Liver (tissue), 9 donors: ENCODE results near the gene DMRT1. TPM values are rescaled to one million over a fixed set of nuclear protein-coding genes. Genes with fewer than 3 reads are reported as not detected.
A peak's percentile ranks its signal among the peaks of the same experiment; 100 is the strongest.

Experiments used
- DNase-seq: peaks from one replicate; pipeline ENCODE4 v3.0.0-alpha.2; 2017; ENCODE audit warnings: low spot score
- H3K27ac ChIP-seq, 2 donors: one replicate each; pipeline ENCODE4 v1.7.0; 2013; ENCODE audit warnings: inconsistent platforms in 2 of 2, low read length in 2 of 2, control low read depth in 1 of 2, low read depth in 1 of 2, mild to moderate bottlenecking in 1 of 2
- H3K27me3 ChIP-seq, 4 donors: one replicate each; pipeline versions ENCODE4 v1.6.1 to v1.7.0; 2013; ENCODE audit warnings: low read length in 3 of 4, inconsistent platforms in 1 of 4, mild to moderate bottlenecking in 1 of 4, moderate library complexity in 1 of 4; ENCODE audit not compliant: control insufficient read depth in 4 of 4, insufficient read depth in 4 of 4
- H3K36me3 ChIP-seq, 4 donors: one replicate each; pipeline versions ENCODE4 v1.6.1 to v1.7.0; 2013; ENCODE audit warnings: low read length in 3 of 4, mild to moderate bottlenecking in 3 of 4, low read depth in 1 of 4, moderate library complexity in 1 of 4; ENCODE audit not compliant: control insufficient read depth in 4 of 4, insufficient read depth in 3 of 4
- H3K4me1 ChIP-seq, 4 donors: one replicate each; pipeline versions ENCODE4 v1.6.1 to v1.7.0; 2013; ENCODE audit warnings: low read length in 3 of 4, mild to moderate bottlenecking in 3 of 4, moderate library complexity in 1 of 4; ENCODE audit not compliant: control insufficient read depth in 4 of 4, insufficient read depth in 4 of 4
- H3K4me3 ChIP-seq, 3 donors: one replicate each; pipeline versions ENCODE4 v1.6.1 to v1.7.0; 2013; ENCODE audit warnings: low read length in 3 of 3, control low read depth in 1 of 3, low read depth in 1 of 3, mild to moderate bottlenecking in 1 of 3
- H3K9ac ChIP-seq, 2 donors: one replicate each; pipeline ENCODE4 v1.7.0; 2013; ENCODE audit warnings: low read length in 2 of 2, mild to moderate bottlenecking in 2 of 2, moderate library complexity in 2 of 2, control low read depth in 1 of 2, low read depth in 1 of 2
- H3K9me3 ChIP-seq, 4 donors: one replicate each; pipeline versions ENCODE4 v1.6.1 to v1.7.0; 2013; ENCODE audit warnings: low read length in 3 of 4; ENCODE audit not compliant: control insufficient read depth in 4 of 4
- ATF3 ChIP-seq: IDR thresholded peaks from 2 replicates; pipeline ENCODE4 v1.6.1; 2016; ENCODE audit warnings: antibody characterized with exemption
- CTCF ChIP-seq: fragments of 150-350 bp; IDR thresholded peaks from 2 replicates; pipeline ENCODE4 v1.5.1; 2017; ENCODE audit warnings: improper control_type of control experiment, low read depth, low read length; ENCODE audit not compliant: missing input control
- EGR1 ChIP-seq, 2 donors: IDR thresholded peaks; 2 replicates each; pipeline ENCODE4 v1.6.1; 2016 to 2018; ENCODE audit warnings: antibody characterized with exemption in 2 of 2, low read depth in 2 of 2
- FOXA1 ChIP-seq: IDR thresholded peaks from 2 replicates; pipeline ENCODE4 v1.6.1; 2016; ENCODE audit warnings: antibody characterized with exemption
- FOXA2 ChIP-seq: IDR thresholded peaks from 2 replicates; pipeline ENCODE4 v1.6.1; 2016; ENCODE audit warnings: antibody characterized with exemption
- GABPA ChIP-seq, 2 donors: IDR thresholded peaks in 1 of 2; conservative IDR thresholded peaks in 1 of 2; 2 replicates each; pipeline ENCODE4 v1.6.1; 2016; ENCODE audit warnings: antibody characterized with exemption in 2 of 2, mild to moderate bottlenecking in 1 of 2, moderate library complexity in 1 of 2
- HNF4A ChIP-seq, 2 donors: conservative IDR thresholded peaks; 2 replicates each; pipeline ENCODE4 v1.6.1; 2016; ENCODE audit warnings: antibody characterized with exemption in 2 of 2, mild to moderate bottlenecking in 2 of 2
- HNF4G ChIP-seq: IDR thresholded peaks from 2 replicates; pipeline ENCODE4 v1.6.1; 2016; ENCODE audit warnings: antibody characterized with exemption
- JUND ChIP-seq, 2 donors: IDR thresholded peaks; 2 replicates each; pipeline ENCODE4 v1.6.1; 2016; ENCODE audit warnings: antibody characterized with exemption in 2 of 2
- MAX ChIP-seq: IDR thresholded peaks from 2 replicates; pipeline ENCODE4 v1.6.1; 2016; ENCODE audit warnings: antibody characterized with exemption
- NR2F2 ChIP-seq: IDR thresholded peaks from 2 replicates; pipeline ENCODE4 v1.6.1; 2016; ENCODE audit warnings: antibody characterized with exemption
- RAD21 ChIP-seq, 2 donors: IDR thresholded peaks; 2 replicates each; pipeline ENCODE4 v1.6.1; 2016; ENCODE audit warnings: antibody characterized with exemption in 2 of 2, mild to moderate bottlenecking in 2 of 2
- REST ChIP-seq: IDR thresholded peaks from 2 replicates; pipeline ENCODE4 v1.6.1; 2016; ENCODE audit warnings: antibody characterized with exemption, mild to moderate bottlenecking
- RXRA ChIP-seq, 2 donors: IDR thresholded peaks; 2 replicates each; pipeline ENCODE4 v1.6.1; 2017 to 2018; ENCODE audit warnings: antibody characterized with exemption in 2 of 2, mild to moderate bottlenecking in 1 of 2
- SP1 ChIP-seq: IDR thresholded peaks from 2 replicates; pipeline ENCODE4 v1.6.1; 2018; ENCODE audit warnings: antibody characterized with exemption, mild to moderate bottlenecking
- TAF1 ChIP-seq: conservative IDR thresholded peaks from 2 replicates; pipeline ENCODE4 v1.6.1; 2016; ENCODE audit warnings: antibody characterized with exemption, mild to moderate bottlenecking
- YY1 ChIP-seq: IDR thresholded peaks from 2 replicates; pipeline ENCODE4 v1.6.1; 2016; ENCODE audit warnings: antibody characterized with exemption, mild to moderate bottlenecking
- ZBTB33 ChIP-seq: IDR thresholded peaks from 2 replicates; pipeline ENCODE4 v1.6.1; 2016; ENCODE audit warnings: antibody characterized with exemption
- WGBS: extraction: QIAGEN DNeasy Blood & Tissue Kit; methylation state at CpG from one replicate; pipeline ENCODE4 v1.1.7; 2013; 5-methylcytosine and 5-hydroxymethylcytosine counted together
- polyA plus RNA-seq, 2 donors: library from polyadenylated mRNA; stranded (reverse) in 1 of 2; unstranded in 1 of 2; fragments of 200-250 nt in 1 of 2; fragments of >200 nt in 1 of 2; fragmentation: Nextera tagmentation in 1 of 2; extraction: Ambion mirVana in 1 of 2; gene quantifications; one replicate each; pipeline versions ENCODE4 v1.2.1 to v1.2.3, GENCODE V29; 2013 to 2015
- total RNA-seq, 2 donors: library from RNA; depleted of rRNA; stranded (reverse); fragments of >200 nt; gene quantifications; one replicate each; pipeline ENCODE4 v1.2.3, GENCODE V29; 2014
- donor health status: healthy.
- donor health status: healthy.
- donor health status: healthy.
- donor health status: healthy.
- donor health status: healthy.

DMRT1 gene
- total and polyA plus RNA-seq, 4 donors, result not detected

- TF ChIP-seq REST (no peak), TAF1 (no peak), CTCF (no peak), HNF4A (conservative IDR thresholded peaks at IDR 0.05) (no peak)
Measured at GRCh38 chr9:971901-972500, 130.5 kb downstream of the DMRT1 start (continued).

GRCh38 chr9:972501-973294 lies 131.2 kb downstream of the DMRT1 start:
- no peak overlapping the region for H3K9ac ChIP-seq
- no peak overlapping the region for H3K27ac ChIP-seq
- H3K4me3 ChIP-seq, result peak overlapping the region in 1 of 3 donors; percentile 44
- DNase-seq, result no peak
- H3K27me3 ChIP-seq, result peaks cover 9 to 40% (median 29%) of the 10 kb centered on the region in 4 donors
- no peaks in the 10 kb centered on the region for H3K36me3 ChIP-seq
- TF ChIP-seq NR2F2 (no peak), TAF1 (no peak), REST (no peak), FOXA1 (no peak), ATF3 (no peak), EGR1 (IDR thresholded peaks at IDR 0.05; ENCODE audit: low read depth in 2 of 2) (no peak), JUND (IDR thresholded peaks at IDR 0.05) (no peak), CTCF (no peak), RAD21 (IDR thresholded peaks at IDR 0.05) (no peak), HNF4G (no peak), FOXA2 (no peak), YY1 (no peak), HNF4A (conservative IDR thresholded peaks at IDR 0.05) (no peak), SP1 (no peak), RXRA (IDR thresholded peaks at IDR 0.05) (no peak), GABPA (IDR thresholded peaks at IDR 0.05 in 1 of 2, conservative IDR thresholded peaks at IDR 0.05 in 1 of 2) (no peak), ZBTB33 (no peak), MAX (no peak)
- peaks cover 0 to 4% (median 0%) of the 10 kb centered on the region in 4 donors for H3K9me3 ChIP-seq
- WGBS, result 6% methylated on average over 68 of the region's 68 CpGs
- H3K4me1 ChIP-seq, result peaks cover 7 to 32% (median 23%) of the 10 kb centered on the region in 4 donors
